ENCODE measurements around the gene ATAD2B.
"Not testable (repeated sequence)": the region's sequence is repeated elsewhere in the genome, so short reads cannot be mapped to it uniquely, and the experiment has no call there.

ATAD2B gene

DNA sequence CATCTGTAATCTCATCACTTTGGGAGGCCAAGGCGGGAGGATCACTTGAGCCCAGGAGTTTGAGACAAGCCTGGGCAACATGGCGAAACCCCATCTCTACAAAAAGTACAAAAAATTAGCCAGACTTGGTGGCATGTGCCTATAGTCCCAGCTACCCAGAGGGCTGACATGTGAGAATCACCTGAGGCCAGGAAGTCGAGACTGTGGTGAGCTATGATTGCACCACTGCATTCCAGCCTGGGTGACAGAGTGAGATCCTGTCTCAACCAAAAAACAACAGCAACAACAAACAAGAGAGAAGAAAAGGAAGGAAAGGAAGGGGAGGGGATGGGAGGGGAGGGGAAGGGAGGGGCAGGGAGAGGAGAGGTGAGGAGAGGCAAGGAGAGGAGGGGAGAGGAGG, 203.9 kb downstream of the ATAD2B start:
- not testable (repeated sequence) for DNase-seq

- DNase-seq = no peak
These were observed 204.7 kb downstream of the ATAD2B start for GRCh38 chr2:23722255-23722654.

DNA sequence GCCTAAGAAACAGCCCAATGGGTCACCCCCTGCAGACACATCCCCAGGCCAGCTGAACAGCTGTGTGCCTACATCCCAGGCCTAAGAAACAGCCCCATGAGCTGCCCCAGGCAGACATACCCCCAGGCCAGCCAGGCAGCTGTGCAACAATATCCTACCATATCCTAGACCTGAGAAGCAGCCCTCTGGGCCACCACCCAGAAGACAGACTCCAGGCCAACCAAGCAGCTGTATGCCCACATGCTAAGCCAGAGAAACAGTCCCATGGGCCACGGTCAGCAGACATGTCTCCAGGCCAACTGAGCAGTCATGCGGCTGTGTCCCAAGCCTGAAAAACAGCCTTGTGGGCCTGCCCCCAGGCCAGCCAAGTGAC, 205.5 kb downstream of the ATAD2B start:
- no peak for DNase-seq

DNA sequence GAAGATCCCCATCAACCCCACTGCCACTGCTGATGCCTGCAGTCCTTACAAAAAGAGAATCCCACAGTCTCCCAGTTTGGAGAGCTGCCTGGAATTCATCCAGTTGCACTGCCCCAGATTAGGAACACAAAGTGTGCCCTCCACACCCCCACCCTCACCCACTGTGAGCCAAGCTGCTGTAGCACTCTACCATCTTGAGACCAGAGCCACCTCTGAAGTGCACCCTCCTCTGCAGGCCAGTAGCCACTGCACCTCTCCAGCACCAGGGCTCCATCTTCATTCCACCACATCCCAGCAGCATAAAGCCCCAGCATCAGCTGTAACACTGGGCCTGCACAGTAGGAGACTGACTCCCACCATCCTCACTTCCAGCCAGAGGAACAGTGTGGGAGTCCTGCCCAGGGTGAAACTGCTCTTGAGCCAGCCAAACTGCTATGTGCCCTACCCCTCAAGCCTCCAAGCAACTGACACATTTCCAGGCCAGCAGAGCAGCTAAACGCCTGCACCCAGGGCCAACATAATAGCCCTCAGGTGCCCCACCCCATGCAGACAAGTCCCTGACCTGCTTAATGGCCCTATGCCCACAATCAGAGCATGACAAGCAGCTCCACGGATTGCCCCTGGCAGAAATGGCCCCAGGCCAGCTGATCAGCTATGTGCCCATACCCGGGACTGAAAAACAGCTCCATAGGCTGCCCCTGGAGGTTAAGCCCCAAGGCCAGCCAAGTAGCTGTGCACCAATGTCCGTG, 206.0 kb downstream of the ATAD2B start:
- DNase-seq = no peak

DNA sequence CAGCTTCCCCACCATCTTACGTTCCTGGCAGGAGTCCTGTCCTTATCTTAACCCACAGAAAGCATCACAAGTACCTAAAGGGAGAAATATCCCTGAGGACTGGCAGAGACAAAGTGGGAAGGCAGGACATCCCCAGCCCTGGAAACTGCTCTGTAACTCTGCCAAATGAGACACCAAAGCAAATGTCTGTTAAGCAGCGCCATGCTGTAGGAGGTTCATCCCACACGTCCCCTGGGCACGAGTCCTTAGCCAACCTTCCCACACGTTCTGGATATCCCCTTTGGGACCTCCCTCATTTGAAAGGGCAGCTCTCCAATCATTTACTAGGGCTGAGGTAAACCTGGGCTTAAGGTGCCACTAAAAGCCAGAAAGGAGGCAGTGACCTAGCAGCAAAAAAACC, 207.2 kb downstream of the ATAD2B start:
- DNase-seq = no peak

DNA sequence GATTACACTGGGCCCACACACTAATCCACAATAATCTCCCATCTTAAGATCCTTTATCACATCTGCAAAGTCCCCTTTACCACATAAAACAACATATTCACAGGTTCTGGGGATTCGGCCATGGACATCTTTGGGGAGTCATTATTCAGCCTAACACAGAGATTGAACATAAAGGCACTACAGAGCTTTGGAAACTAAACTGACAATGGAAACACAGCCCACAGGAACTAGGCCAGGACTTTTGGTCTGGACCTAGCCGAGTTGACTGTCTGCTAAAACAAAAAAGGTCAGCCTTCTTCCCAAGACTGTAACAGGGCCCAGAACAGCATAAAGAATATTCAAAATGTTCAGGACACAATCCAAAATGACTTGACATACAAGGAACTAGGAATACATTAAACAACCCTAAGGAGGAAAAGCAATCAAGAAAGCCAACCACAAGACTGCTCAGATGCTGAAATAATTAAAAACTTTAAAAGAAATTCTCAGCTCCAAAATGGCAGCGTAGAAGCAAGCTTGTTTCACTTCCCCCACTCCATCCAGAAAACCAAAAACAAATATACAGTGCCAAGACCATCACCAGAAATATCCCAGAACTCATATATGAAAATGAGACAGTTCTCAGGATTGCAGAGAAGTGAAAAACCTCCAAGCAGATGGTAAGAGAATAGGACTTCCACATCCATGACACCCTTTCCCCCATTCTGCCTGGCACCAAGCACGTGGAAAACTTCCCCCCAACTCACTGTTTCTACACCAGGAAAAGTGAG, 207.8 kb downstream of the ATAD2B start:
- DNase-seq = no peak

- DNase-seq = no peak
These were observed 213.6 kb downstream of the ATAD2B start for GRCh38 chr2:23713351-23713750.

- no peak for DNase-seq
These were observed 214.2 kb downstream of the ATAD2B start for GRCh38 chr2:23712756-23713151.

- no peak for DNase-seq
These were observed 214.8 kb downstream of the ATAD2B start for GRCh38 chr2:23711979-23712755.

GRCh38 chr2:23709311-23709710, 217.6 kb downstream of the ATAD2B start:
- DNase-seq = no peak

DNA sequence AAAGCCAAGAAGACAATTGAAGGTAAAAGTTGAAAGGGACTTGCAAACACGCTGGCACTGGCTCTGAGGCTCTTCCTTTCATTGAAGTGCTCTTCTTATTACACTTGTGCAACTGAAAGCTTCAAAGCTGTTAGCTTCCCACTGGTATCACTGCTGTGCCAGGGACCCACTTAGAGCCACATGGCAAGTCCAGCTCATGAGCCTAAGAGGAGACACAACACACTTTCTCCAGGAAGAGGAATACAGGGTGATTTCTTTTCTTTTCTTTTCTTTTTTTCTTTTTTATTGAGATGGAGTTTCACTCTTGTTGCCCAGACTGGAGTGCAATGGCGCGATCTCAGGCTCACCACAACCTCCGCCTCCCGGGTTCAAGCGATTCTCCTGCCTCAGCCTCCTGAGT, 218.2 kb downstream of the ATAD2B start:
- no peak for DNase-seq

DNA sequence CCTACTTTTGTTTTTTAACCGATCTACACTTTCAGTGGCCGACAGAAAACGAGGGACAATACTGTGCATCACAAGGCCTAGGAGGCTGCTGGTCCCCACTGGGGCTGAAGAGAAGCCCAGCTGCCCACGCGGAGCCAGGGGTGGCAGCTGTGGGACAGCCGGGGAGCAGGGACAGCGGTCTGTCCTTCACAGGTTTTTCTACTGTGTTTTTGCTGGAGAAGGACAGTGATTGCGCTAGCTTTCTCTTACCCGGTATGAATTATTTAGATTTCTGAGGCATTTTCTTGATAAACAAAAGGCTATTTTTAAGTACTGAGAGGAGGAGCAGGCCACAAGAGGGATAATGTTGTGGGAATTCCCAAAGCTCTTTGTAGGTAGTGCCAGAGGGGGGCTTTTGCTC, 219.8 kb downstream of the ATAD2B start:
- DNase-seq = no peak

DNA sequence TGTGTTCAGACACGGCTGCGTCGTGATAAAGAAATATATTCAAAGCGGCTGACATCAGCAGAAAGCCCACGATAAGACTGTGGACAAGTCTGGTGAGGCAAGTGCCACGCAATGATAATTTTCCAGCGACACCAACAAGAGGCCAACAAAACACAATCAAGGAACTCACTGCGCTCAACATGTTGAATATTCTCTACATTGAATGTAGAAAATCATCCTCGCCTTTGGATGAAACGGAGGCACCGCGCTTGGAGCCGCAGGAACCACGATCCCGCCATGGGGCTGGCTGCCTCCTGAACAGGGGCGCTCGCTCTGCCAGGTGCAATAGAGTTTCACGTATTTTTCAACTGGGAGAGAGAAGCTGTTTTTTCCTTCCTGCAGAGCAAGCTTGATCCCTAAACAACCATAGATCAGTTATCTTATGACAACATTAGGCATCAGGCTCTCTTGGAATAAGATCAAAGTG, 220.3 kb downstream of the ATAD2B start:
- DNase-seq = no peak

GRCh38 chr2:23705771-23706612, 220.9 kb downstream of the ATAD2B start:
- DNase-seq = no peak

DNA sequence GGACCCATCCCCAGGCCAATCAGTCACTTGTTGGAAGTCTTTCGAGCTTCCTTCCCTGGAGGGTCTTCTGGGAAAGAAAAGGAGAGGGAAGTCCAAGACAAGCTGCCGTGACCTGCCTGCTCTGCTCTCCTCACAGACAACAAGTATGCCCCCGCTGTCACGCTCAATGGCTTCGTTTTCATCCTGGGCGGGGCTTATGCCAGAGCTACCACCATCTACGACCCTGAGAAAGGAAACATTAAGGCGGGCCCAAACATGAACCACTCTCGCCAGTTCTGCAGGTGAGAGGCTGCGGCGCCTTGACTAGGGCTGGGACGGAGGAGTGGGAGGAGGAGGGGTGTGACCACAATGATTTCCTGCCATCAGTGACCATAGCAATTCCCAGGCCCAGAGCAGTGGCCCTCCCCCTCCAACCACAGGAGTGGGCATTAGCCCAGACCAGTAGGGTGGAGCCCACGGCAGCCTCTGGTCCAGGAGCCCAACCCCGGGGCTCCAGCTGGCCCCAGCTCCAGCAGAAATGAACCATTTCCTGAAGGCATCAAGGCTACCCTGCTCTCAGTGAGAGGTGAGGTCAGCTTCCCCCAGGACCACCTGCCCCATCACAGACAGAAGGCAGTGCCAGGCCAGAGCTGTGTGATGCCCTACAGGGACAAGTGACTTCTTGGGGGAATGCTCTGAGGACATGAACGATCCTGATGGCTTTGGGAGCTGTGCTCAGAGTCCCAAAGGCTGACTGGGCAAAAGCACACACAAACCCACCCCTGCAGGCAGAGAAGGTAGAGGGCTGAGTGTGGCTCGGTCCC, 223.1 kb downstream of the ATAD2B start:
- DNase-seq = no peak

- no peak for DNase-seq
These were observed 223.8 kb downstream of the ATAD2B start for GRCh38 chr2:23703037-23703582.

- no peak for DNase-seq
These were observed 226.3 kb downstream of the ATAD2B start for GRCh38 chr2:23700627-23701026.

- no peak for DNase-seq
These were observed 227.4 kb downstream of the ATAD2B start for GRCh38 chr2:23699580-23699925.

DNA sequence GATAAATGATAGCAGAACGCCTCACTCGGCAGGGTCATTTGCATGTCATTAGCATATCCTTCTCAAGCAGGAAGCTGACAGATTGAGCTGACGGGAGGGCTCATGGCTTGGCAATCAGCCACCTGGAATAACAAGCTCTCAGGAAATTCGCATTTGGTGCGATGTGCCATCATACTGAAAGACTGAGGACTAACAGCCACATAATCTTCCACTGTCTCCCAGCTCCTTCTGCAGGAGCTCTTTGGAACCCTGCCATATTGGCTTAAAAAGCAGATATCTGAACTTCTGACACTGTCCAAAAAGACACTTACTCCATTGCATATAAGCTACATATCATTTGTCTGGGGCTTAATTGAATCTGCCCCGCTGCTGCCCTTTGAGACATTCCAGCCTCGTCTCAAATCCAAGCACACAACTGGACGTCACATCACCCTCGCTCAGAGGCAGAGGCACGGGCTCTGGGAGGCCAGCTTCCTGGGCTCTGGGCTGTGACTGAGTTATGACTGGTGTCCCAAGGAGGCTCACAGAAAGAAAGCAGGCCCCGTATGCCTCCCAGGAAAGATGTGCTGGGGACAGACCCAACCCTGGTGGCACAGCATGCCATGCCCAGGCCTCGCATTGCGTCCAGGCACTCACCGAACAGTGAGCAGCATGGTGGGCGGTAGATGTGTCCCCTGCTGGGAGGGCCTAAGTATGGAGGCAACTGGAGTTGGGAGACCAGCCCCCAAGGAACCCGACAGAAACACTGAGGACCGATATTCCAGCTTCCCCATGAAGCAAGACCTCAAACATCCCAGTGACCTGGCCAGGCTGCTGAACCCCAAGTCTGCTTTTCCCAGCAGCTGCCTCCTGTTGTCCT, 228.0 kb downstream of the ATAD2B start:
- no peak for DNase-seq

Data from NCI-H1436 treated with DMSO at 0.1 percent for 48 hours (cell line).